K562 (cell line): Measurements from ENCODE around the gene POLDIP3. TPM values are rescaled to one million over a fixed set of nuclear protein-coding genes. Genes with fewer than 3 reads are reported as not detected.

Experiments used
- CHD1 ChIP-seq: fragments of 200-600 bp; sonication (generic); IDR thresholded peaks from one replicate; pipeline ENCODE4 v1.6.1; 2012; ENCODE audit warnings: mild to moderate bottlenecking, moderate library complexity, low read length, inconsistent platforms
- DIDO1 ChIP-seq: fragments of 450-650 bp; IDR thresholded peaks from 2 replicates; pipeline ENCODE4 v1.6.1; 2016; ENCODE audit warnings: low read depth, missing biosample characterization, missing genetic modification characterization
- HMGN3 ChIP-seq: IDR thresholded peaks from 2 replicates; pipeline ENCODE4 v1.6.1; 2011; ENCODE audit warnings: borderline replicate concordance, low read depth, mild to moderate bottlenecking, mixed read lengths, low read length; ENCODE audit not compliant: insufficient read length; ENCODE audit errors: extremely low read depth
- KLF10 ChIP-seq: fragments of 250-450 bp; sonication (Bioruptor Pico); IDR thresholded peaks from 2 replicates; pipeline ENCODE4 v1.6.1; 2021; ENCODE audit warnings: matching md5 sums
- KLF16 ChIP-seq: IDR thresholded peaks from 2 replicates; pipeline ENCODE4 v1.6.1; 2016; ENCODE audit warnings: antibody characterized with exemption
- NFRKB ChIP-seq: fragments of 450-650 bp; IDR thresholded peaks from 2 replicates; pipeline ENCODE4 v1.6.1; 2016; ENCODE audit warnings: low read depth
- POLR2A ChIP-seq: fragments of 450-650 bp; conservative IDR thresholded peaks from 2 replicates; pipeline ENCODE4 v1.6.1; 2016
- RB1 ChIP-seq: fragments of 450-650 bp; IDR thresholded peaks from 2 replicates; pipeline ENCODE4 v1.6.1; 2017; ENCODE audit warnings: low read depth, mild to moderate bottlenecking
- ZKSCAN1 ChIP-seq: fragments of 150-350 bp; IDR thresholded peaks from 2 replicates; pipeline ENCODE4 v1.6.1; 2016; ENCODE audit warnings: low read depth, low read length
- ZNF143 ChIP-seq: sonication (generic); formaldehyde crosslinking; IDR thresholded peaks from 2 replicates; pipeline ENCODE4 v1.9.0; 2022; ENCODE audit warnings: mild to moderate bottlenecking, missing genetic modification reagents
- ZNF197 ChIP-seq: fragments of 200-800 bp; sonication (Bioruptor generic); IDR thresholded peaks from 2 replicates; pipeline ENCODE4 v1.6.1; 2016; ENCODE audit warnings: low read depth, missing genetic modification characterization, missing compliant biosample characterization
- polyA plus RNA-seq, 8 experiments: library from polyadenylated mRNA; depleted of rRNA in 4 of 8; stranded (reverse) in 5 of 8; unstranded in 3 of 8; fragments of >200 nt; fragmentation: Nextera tagmentation in 2 of 8; fragmentation: Illumina TruSeq in 1 of 8; extraction: Ambion mirVana in 2 of 8; extraction: Trizol in 1 of 8; gene quantifications; 2 replicates each; pipeline versions ENCODE4 v1.2.1 to v1.2.3, GENCODE V29; 2011 to 2014; ENCODE audit warnings: inconsistent platforms in 1 of 8, missing spikeins in 1 of 8
- total RNA-seq, 7 experiments: library from RNA; depleted of rRNA in 6 of 7; stranded (reverse); fragments of >200 nt in 6 of 7; fragmentation: Illumina TruSeq in 2 of 7; extraction: Trizol in 2 of 7; gene quantifications; 2 replicates each; pipeline versions ENCODE4 v1.2.1 to v1.2.3, GENCODE V29; 2011 to 2021; ENCODE audit warnings: low replicate concordance in 1 of 7
- TF ChIP-seq, protein P1 (sequence below): fragments of 450-650 bp; IDR thresholded peaks from 2 replicates; pipeline ENCODE4 v1.7.1; 2018; ENCODE audit warnings: mild to moderate bottlenecking, low read depth; ENCODE audit not compliant: partially characterized antibody
- TF ChIP-seq, protein P2 (sequence below): sonication (generic); formaldehyde crosslinking; IDR thresholded peaks from 2 replicates; pipeline ENCODE4 v1.5.0; 2020; ENCODE audit warnings: missing genetic modification reagents
- TF ChIP-seq, protein P3 (sequence below): fragments of 200-800 bp; sonication (Bioruptor generic); IDR thresholded peaks from 2 replicates; pipeline ENCODE4 v1.6.1; 2017; ENCODE audit warnings: missing genetic modification characterization, missing compliant biosample characterization
- TF ChIP-seq, protein P4 (sequence below): sonication (generic); formaldehyde crosslinking; IDR thresholded peaks from 2 replicates; pipeline ENCODE4 v1.8.0; 2023; ENCODE audit warnings: mild to moderate bottlenecking, missing genetic modification reagents
- TF ChIP-seq, protein P5 (sequence below), 2 experiments: fragments of 250-450 bp in 1 of 2; fragments of 450-650 bp in 1 of 2; sonication (Bioruptor Pico) in 1 of 2; IDR thresholded peaks; 2 replicates each; pipeline versions ENCODE4 v1.6.1 to v1.8.0; 2016 to 2021; ENCODE audit warnings: mild to moderate bottlenecking in 2 of 2, moderate library complexity in 2 of 2, missing compliant biosample characterization in 1 of 2, missing genetic modification characterization in 1 of 2
- TF ChIP-seq, protein P6 (sequence below): IDR thresholded peaks from 3 replicates; pipeline ENCODE4 v1.6.1; 2011; ENCODE audit warnings: borderline replicate concordance, mild to moderate bottlenecking, moderate library complexity; ENCODE audit not compliant: insufficient read length; ENCODE audit errors: extremely low read depth

Gene POLDIP3
- total and polyA plus RNA-seq, 9 of the 15 experiments (the other 6 are each of a cell fraction or from before 2014, with no cell fraction given) = 14.3 to 53.0 (median 26.3) TPM

DNA sequence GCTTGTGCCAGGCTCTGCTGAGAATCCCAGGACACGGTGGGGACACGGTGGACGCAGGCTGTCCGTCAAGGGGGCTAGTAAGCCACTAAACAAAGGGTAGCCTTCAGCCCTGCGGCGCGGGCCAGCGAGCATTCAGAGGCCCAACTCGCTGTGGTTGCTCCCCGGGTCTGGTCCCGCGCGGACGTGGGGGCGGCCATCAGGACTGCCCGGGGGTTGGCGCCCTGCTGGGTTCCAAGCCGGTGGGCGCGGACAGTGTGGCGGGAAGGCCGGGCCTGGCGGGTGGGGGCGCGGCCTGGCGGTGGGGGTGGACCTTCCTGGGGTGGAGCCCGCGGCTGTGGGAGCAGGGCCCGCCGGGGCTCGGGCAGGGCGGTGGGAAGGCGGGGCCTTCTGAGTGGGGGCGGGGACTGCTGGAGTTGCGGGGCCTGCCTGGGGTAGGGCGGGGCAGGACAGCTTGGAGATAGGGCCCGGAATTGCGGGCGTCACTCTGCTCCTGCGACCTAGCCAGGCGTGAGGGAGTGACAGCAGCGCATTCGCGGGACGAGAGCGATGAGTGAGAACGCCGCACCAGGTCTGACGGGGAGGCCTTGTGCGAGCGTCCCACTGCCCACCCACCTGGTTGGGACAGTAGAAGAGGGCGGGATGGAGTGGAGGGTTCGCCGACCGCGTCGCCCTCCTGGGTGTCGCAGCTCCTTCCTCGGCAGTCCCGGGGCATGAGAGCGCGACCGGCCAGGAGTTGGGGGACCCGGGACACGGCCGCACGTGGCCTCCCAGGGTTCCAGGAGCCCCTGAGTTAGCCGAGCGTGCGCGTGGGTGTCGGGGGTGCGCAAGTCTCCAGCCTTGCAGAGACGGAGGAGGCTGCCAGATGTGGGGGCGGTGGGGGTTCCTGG, 61.0 kb downstream of the POLDIP3 start, which contains the start of gene SERHL2 (continued):
- no peak for TF ChIP-seq ZKSCAN1
- no peak for TF ChIP-seq KLF10 (CRISPR knock-in tag)
- TF ChIP-seq, protein P1, sequence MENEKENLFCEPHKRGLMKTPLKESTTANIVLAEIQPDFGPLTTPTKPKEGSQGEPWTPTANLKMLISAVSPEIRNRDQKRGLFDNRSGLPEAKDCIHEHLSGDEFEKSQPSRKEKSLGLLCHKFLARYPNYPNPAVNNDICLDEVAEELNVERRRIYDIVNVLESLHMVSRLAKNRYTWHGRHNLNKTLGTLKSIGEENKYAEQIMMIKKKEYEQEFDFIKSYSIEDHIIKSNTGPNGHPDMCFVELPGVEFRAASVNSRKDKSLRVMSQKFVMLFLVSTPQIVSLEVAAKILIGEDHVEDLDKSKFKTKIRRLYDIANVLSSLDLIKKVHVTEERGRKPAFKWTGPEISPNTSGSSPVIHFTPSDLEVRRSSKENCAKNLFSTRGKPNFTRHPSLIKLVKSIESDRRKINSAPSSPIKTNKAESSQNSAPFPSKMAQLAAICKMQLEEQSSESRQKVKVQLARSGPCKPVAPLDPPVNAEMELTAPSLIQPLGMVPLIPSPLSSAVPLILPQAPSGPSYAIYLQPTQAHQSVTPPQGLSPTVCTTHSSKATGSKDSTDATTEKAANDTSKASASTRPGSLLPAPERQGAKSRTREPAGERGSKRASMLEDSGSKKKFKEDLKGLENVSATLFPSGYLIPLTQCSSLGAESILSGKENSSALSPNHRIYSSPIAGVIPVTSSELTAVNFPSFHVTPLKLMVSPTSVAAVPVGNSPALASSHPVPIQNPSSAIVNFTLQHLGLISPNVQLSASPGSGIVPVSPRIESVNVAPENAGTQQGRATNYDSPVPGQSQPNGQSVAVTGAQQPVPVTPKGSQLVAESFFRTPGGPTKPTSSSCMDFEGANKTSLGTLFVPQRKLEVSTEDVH = peak; percentile 54
- TF ChIP-seq RB1 = peak; percentile 58; the same call in 1 of the 2 replicates
- no peak for TF ChIP-seq ZNF197 (CRISPR knock-in tag)
- TF ChIP-seq, protein P2, sequence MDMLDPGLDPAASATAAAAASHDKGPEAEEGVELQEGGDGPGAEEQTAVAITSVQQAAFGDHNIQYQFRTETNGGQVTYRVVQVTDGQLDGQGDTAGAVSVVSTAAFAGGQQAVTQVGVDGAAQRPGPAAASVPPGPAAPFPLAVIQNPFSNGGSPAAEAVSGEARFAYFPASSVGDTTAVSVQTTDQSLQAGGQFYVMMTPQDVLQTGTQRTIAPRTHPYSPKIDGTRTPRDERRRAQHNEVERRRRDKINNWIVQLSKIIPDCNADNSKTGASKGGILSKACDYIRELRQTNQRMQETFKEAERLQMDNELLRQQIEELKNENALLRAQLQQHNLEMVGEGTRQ (CRISPR knock-in tag) = no peak
- no peak for TF ChIP-seq KLF16
- TF ChIP-seq NFRKB = no peak
- no peak for TF ChIP-seq HMGN3
- no peak for TF ChIP-seq ZNF143
- TF ChIP-seq, protein P3, sequence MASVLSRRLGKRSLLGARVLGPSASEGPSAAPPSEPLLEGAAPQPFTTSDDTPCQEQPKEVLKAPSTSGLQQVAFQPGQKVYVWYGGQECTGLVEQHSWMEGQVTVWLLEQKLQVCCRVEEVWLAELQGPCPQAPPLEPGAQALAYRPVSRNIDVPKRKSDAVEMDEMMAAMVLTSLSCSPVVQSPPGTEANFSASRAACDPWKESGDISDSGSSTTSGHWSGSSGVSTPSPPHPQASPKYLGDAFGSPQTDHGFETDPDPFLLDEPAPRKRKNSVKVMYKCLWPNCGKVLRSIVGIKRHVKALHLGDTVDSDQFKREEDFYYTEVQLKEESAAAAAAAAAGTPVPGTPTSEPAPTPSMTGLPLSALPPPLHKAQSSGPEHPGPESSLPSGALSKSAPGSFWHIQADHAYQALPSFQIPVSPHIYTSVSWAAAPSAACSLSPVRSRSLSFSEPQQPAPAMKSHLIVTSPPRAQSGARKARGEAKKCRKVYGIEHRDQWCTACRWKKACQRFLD = 0 out of 2 replicates have a peak, but pooled peaks have one; percentile 37
- peak; percentile 82 for TF ChIP-seq POLR2A
- TF ChIP-seq, protein P4, sequence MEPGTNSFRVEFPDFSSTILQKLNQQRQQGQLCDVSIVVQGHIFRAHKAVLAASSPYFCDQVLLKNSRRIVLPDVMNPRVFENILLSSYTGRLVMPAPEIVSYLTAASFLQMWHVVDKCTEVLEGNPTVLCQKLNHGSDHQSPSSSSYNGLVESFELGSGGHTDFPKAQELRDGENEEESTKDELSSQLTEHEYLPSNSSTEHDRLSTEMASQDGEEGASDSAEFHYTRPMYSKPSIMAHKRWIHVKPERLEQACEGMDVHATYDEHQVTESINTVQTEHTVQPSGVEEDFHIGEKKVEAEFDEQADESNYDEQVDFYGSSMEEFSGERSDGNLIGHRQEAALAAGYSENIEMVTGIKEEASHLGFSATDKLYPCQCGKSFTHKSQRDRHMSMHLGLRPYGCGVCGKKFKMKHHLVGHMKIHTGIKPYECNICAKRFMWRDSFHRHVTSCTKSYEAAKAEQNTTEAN (CRISPR knock-in tag) = no peak
- no peak for TF ChIP-seq DIDO1
- no peak for TF ChIP-seq CHD1
- TF ChIP-seq, protein P5, sequence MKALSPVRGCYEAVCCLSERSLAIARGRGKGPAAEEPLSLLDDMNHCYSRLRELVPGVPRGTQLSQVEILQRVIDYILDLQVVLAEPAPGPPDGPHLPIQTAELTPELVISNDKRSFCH (CRISPR knock-in tag; IDR thresholded peaks at IDR 0.05) = no peak
- TF ChIP-seq, protein P5 (tag; IDR thresholded peaks at IDR 0.05) = no peak
- TF ChIP-seq, protein P6, sequence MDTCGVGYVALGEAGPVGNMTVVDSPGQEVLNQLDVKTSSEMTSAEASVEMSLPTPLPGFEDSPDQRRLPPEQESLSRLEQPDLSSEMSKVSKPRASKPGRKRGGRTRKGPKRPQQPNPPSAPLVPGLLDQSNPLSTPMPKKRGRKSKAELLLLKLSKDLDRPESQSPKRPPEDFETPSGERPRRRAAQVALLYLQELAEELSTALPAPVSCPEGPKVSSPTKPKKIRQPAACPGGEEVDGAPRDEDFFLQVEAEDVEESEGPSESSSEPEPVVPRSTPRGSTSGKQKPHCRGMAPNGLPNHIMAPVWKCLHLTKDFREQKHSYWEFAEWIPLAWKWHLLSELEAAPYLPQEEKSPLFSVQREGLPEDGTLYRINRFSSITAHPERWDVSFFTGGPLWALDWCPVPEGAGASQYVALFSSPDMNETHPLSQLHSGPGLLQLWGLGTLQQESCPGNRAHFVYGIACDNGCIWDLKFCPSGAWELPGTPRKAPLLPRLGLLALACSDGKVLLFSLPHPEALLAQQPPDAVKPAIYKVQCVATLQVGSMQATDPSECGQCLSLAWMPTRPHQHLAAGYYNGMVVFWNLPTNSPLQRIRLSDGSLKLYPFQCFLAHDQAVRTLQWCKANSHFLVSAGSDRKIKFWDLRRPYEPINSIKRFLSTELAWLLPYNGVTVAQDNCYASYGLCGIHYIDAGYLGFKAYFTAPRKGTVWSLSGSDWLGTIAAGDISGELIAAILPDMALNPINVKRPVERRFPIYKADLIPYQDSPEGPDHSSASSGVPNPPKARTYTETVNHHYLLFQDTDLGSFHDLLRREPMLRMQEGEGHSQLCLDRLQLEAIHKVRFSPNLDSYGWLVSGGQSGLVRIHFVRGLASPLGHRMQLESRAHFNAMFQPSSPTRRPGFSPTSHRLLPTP = no peak
